IPS-18a (cell line): ENCODE data around the gene TMEFF2.

Source experiments
- H3K27ac ChIP-seq: one replicate; pipeline ENCODE4 v1.5.1; 2013; ENCODE audit warnings: low read length
- H3K27me3 ChIP-seq: one replicate; pipeline ENCODE4 v1.6.1; 2013; ENCODE audit warnings: mild to moderate bottlenecking, low read length; ENCODE audit not compliant: control insufficient read depth, insufficient read depth
- H3K36me3 ChIP-seq: one replicate; pipeline ENCODE4 v1.6.1; 2013; ENCODE audit warnings: low read depth, low read length; ENCODE audit not compliant: control insufficient read depth
- H3K4me1 ChIP-seq: one replicate; pipeline ENCODE4 v1.6.1; 2013; ENCODE audit warnings: low read depth, low read length; ENCODE audit not compliant: control insufficient read depth
- H3K4me3 ChIP-seq: one replicate; pipeline ENCODE4 v1.5.1; 2013; ENCODE audit warnings: low read length
- H3K9ac ChIP-seq: one replicate; pipeline ENCODE4 v1.6.1; 2013; ENCODE audit warnings: mild to moderate bottlenecking, low read length, moderate library complexity
- H3K9me3 ChIP-seq: one replicate; pipeline ENCODE4 v1.6.1; 2013; ENCODE audit warnings: low read depth, low read length; ENCODE audit not compliant: control insufficient read depth

TMEFF2 gene

DNA sequence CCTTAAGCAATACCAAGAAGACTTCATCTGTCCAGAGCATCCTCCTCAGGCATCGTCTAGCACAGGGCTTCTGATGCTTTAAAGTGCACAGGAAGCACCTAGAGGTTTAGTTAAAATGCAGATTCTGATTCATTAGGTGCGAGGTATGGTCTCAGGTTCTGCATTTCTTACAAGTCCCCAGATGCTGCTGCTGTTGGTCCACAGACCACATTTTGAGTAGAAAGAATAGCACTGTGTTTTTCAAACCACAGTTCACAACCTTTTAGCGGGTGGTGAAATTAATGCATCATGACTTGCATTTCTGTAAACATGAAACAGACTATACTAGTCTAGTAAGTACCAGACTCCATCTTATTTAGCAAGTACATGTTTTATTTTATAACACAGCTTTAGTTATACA lies 134.6 kb downstream of the TMEFF2 start:
- Histone ChIP-seq H3K9me3 (no peaks in the 10 kb centered on the region), H3K4me1 (no peaks in the 10 kb centered on the region), H3K9ac (no peak overlapping the region), H3K36me3 (no peaks in the 10 kb centered on the region), H3K27me3 (no peaks in the 10 kb centered on the region), H3K27ac (no peak overlapping the region), H3K4me3 (no peak overlapping the region)

DNA sequence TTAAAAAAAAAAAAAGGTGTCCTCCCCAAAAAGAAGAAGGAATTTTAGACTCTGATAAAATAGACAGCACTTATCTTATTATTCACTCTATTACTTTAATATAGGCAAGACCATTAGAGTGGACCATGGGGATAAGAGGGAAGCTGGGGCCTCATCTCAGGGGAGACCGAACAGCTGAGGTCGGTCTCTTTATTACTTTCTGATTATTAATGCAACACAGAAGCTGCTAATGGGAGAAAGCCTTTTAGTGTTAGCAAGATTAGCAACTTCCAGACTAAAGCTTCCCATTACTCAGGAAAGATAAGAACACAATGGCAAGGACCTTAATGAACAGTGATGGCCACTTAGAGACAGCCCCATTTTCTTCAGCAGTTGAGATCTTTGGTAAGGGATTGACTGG lies 135.5 kb downstream of the TMEFF2 start:
- no peak overlapping the region for H3K4me3 ChIP-seq
- H3K27ac ChIP-seq = no peak overlapping the region
- no peaks in the 10 kb centered on the region for H3K4me1 ChIP-seq
- no peaks in the 10 kb centered on the region for H3K27me3 ChIP-seq
- H3K36me3 ChIP-seq = no peaks in the 10 kb centered on the region
- no peaks in the 10 kb centered on the region for H3K9me3 ChIP-seq
- H3K9ac ChIP-seq = no peak overlapping the region

DNA sequence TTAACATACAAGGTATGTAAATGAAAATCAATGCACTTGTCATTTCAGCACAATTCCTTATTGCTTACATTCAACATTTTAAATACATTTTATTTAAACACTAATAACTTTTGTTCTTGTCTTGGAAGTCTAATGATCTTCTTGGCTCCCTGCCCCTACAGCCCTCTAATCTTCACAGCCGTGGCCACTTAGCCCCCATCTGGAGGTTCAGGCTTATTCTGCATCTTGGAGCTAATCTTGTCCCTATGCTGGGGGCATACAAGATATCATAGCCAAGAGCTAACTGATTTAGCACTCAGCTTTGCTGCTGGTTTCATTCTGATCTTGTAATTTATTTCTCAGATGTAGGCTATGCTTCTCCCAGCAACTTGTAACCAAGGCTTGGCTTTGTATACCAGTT lies 140.8 kb downstream of the TMEFF2 start:
- no peaks in the 10 kb centered on the region for H3K36me3 ChIP-seq
- H3K9me3 ChIP-seq = no peaks in the 10 kb centered on the region
- H3K9ac ChIP-seq = no peak overlapping the region
- H3K4me3 ChIP-seq = no peak overlapping the region
- H3K27ac ChIP-seq = no peak overlapping the region
- no peaks in the 10 kb centered on the region for H3K27me3 ChIP-seq
- no peaks in the 10 kb centered on the region for H3K4me1 ChIP-seq

DNA sequence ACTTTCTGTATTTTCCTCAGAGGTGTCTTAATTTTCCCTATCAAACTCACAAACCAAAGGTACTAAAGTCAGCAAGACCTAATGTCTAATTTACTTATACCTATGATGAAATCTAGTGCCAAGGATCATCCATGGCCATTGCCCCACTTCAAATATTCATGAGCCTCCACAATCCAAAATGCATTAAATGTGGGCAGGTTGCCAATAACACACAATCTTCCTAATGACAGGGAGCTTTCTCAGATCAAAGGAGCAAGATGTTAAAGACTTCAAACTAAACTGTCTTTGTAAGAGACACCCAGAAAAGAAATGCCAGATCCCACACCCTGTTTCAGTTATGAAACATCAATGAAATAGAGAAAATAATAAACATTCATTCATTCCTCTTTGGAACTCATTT lies 143.2 kb downstream of the TMEFF2 start:
- Histone ChIP-seq H3K27ac (no peak overlapping the region), H3K4me3 (no peak overlapping the region), H3K36me3 (no peaks in the 10 kb centered on the region), H3K4me1 (no peaks in the 10 kb centered on the region), H3K9me3 (no peaks in the 10 kb centered on the region), H3K9ac (no peak overlapping the region), H3K27me3 (no peaks in the 10 kb centered on the region)

DNA sequence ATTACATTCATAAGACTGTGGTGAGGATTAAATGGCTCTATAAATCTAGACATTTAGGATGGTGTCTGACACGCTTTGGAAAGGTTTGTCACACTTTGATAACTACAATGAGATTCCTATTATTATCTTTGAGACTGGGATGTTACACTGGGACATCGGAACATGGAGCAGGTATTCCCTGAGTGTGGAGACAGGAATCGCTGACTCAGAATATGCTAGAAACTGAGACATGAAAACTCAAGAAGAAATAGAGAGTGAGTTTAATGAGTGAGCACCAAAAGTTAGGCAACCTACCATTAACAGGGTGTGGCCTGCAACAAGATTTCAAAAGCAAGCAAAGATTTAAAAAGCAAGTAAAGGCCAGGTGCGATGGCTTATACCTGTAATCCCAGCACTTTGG lies 145.4 kb downstream of the TMEFF2 start:
- no peak overlapping the region for H3K9ac ChIP-seq
- H3K4me1 ChIP-seq = no peaks in the 10 kb centered on the region
- no peak overlapping the region for H3K4me3 ChIP-seq
- no peaks in the 10 kb centered on the region for H3K36me3 ChIP-seq
- H3K9me3 ChIP-seq = no peaks in the 10 kb centered on the region
- H3K27ac ChIP-seq = no peak overlapping the region
- no peaks in the 10 kb centered on the region for H3K27me3 ChIP-seq

DNA sequence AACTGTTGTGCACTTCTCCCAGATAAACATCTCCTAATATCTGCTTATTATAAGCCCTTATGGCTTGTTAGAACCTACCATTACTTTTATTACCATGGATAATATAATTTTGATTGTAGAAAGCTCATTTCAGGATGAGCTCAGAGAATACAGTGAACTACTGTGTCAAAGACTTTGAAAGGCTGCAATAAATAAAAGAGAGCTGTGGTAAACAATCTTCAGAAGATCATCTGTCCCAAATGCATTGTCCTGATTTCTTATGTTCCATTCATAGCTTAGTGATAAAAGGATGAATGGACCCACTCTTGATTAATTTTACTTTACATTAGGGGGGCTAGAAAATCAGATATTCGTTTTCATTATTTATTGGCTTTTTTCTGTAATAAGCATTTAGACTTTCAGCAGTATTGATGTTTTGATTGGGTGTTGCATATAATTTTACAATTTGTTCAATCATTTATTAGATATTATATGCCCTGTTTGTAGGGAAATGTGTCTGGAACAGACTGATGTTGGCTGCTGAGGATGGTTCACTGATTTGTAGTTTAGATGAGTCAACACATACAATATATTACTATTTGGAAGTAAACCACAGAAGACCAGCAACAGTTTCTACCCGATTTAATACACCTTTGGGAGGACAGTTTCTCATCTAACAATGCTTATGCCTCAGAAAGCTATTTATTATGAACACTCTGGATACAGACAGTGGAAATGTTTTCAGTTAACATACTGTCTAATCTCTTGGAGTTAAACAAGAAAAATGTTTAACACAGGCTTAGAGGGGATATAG lies 147.2 kb downstream of the TMEFF2 start:
- H3K27me3 ChIP-seq = no peaks in the 10 kb centered on the region

DNA sequence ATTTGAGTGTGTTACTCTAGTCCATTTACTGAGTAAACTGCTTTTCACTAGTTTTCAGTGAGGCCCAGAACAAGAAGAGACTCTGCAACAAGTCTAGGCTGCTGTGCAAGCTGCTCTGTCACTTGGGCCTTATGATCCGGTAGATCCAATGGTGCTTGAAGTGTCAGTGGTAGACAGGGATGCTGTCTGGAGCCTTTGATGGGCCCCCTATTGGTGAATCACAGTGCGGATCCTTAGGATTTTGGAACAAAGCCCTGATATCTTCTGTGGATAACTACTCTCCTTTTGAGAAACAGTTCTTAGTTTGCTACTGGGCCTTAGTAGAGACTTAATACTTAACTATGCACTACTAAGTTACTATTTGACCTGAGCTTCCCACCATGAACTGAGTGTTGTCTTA lies 150.2 kb downstream of the TMEFF2 start:
- Histone ChIP-seq H3K9ac (no peak overlapping the region), H3K36me3 (no peaks in the 10 kb centered on the region), H3K27me3 (no peaks in the 10 kb centered on the region)

More for the DNA sequence above, 147.2 kb downstream of the TMEFF2 start:
- Histone ChIP-seq H3K4me3 (no peak overlapping the region), H3K4me1 (no peaks in the 10 kb centered on the region), H3K36me3 (no peaks in the 10 kb centered on the region), H3K27ac (no peak overlapping the region), H3K9me3 (no peaks in the 10 kb centered on the region), H3K9ac (no peak overlapping the region)

DNA sequence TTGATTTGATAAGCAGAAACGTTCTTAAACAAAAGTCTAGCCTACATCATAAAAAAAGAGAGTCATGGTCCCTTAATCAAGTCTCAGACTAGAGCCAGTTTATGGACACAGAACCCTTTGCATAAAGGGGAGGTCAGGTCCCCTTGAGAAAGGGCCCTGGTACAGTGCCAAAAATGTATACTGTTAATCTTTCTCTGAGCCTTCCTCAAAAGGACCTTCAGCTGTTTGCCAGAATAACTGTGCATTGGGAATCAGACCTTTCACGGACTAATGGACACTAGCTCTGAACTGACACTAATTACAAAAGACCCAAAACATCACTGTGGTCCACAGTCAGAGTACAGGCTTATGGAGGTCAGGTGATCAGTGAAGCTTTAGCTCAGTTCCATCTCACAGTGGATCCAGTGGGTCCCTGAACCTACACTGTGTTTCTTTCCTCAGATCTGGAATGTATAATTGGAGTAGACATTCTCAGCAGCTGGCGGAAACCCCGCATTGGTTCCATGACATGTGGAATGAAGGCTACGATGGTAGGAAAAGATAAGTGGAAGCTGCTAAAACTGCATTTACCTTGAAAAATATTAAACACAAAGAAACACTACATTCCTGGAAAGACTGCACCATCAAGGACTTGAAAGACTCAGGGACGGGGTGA lies 151.4 kb downstream of the TMEFF2 start:
- no peak overlapping the region for H3K4me3 ChIP-seq
- H3K9me3 ChIP-seq = no peaks in the 10 kb centered on the region
- no peak overlapping the region for H3K27ac ChIP-seq
- no peaks in the 10 kb centered on the region for H3K36me3 ChIP-seq
- H3K4me1 ChIP-seq = no peaks in the 10 kb centered on the region
- no peak overlapping the region for H3K9ac ChIP-seq
- no peaks in the 10 kb centered on the region for H3K27me3 ChIP-seq

More for the DNA sequence above, 150.2 kb downstream of the TMEFF2 start:
- Histone ChIP-seq H3K27ac (no peak overlapping the region), H3K4me1 (no peaks in the 10 kb centered on the region), H3K9me3 (no peaks in the 10 kb centered on the region), H3K4me3 (no peak overlapping the region)

DNA sequence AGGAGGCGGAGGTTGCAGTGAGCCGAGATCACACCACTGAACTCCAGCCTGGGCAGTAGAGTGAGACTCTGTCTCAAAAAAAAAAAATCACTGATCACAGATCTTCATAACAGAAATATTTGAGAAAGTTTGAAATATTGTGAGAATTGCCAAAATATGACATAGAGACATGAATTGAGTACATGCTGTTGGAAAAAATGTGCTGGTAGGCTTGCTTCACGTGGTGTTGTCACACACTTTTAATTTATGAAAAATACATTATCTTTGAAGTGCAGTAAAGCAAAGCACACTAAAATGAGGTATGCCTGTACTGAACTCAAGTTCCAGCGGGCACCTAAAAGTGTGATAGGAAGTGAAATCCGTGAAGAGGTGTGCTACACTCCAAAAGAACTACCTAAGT lies 152.6 kb downstream of the TMEFF2 start:
- Histone ChIP-seq H3K36me3 (no peaks in the 10 kb centered on the region), H3K9ac (no peak overlapping the region)

DNA sequence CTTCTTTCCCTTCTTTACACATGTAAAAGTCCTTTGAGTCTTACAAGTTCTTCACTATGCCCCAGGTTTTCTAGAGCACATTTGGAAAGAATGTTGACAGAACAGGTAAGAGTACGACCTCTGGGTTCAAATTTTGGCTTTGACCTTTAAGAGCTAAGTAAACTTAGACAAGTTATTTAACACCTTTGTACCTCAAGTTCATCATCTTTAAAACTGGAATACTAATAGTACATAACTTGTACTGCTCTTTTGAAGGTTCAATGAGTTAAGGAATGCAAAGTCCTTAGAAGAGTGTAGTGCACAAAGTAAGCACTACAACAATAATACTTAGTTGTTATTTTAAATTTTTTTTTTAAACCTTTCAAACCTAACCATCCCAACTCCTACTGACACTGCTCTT lies 156.6 kb downstream of the TMEFF2 start:
- Histone ChIP-seq H3K9ac (no peak overlapping the region), H3K4me1 (no peaks in the 10 kb centered on the region), H3K36me3 (no peaks in the 10 kb centered on the region), H3K27me3 (no peaks in the 10 kb centered on the region), H3K4me3 (no peak overlapping the region), H3K9me3 (no peaks in the 10 kb centered on the region), H3K27ac (no peak overlapping the region)

More for the DNA sequence above, 152.6 kb downstream of the TMEFF2 start:
- Histone ChIP-seq H3K9me3 (no peaks in the 10 kb centered on the region), H3K27me3 (no peaks in the 10 kb centered on the region), H3K4me1 (no peaks in the 10 kb centered on the region), H3K4me3 (no peak overlapping the region), H3K27ac (no peak overlapping the region)

DNA sequence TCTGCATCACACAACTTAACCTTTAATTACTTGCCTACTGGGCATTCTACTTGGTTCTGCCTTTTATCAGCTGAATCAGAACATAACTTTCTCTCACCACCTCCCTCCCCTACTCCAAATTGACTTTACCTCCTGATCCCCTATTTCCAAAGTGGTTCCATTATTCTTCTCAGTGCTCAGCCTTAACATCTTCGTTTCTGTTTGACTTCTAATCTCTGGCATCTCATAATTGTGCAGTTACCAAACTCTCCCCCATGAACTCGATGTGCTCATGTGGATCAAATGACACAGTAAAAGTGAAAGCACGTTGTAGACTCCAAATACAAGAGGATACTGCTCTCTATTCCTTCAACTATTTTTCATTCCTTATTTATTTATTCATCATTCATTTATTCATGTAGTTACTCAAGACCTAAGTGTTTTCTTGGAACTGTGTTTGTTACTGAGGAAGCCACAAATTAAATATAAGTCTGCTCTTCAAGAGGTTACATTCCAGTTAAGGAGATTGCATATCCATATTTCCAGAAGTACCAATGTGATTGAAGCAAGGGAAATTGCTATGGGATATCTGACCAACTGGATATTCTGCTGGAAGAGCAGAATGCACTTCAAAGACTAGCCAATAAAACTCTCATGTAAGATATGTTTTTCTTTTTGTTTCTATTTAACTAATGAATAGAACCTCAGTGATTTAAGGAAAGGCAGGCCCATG lies 158.8 kb downstream of the TMEFF2 start:
- Histone ChIP-seq H3K27me3 (no peaks in the 10 kb centered on the region), H3K27ac (no peak overlapping the region), H3K36me3 (no peaks in the 10 kb centered on the region), H3K9me3 (no peaks in the 10 kb centered on the region), H3K9ac (no peak overlapping the region), H3K4me1 (no peaks in the 10 kb centered on the region), H3K4me3 (no peak overlapping the region)
